ENCODE results near the gene SBF1.

GRCh38 chr22:50483106-50483505 lies 8.3 kb upstream of the SBF1 start:
- TF ChIP-seq CTCF (conservative IDR thresholded peaks at IDR 0.05 in 1 of 2, IDR thresholded peaks at IDR 0.05 in 1 of 2; ENCODE audit: low read depth in 1 of 2, low read length in 2 of 2) (no peak), EZH2 (IDR thresholded peaks at IDR 0.05; ENCODE audit: low read length, missing control alignments) (no peak)
